H9 (cell line): ENCODE data around the gene BLTP3B. TPM values are rescaled to one million over a fixed set of nuclear protein-coding genes. Genes with fewer than 3 reads are reported as not detected.

Source experiments
- DNase-seq: peaks from one replicate; pipeline ENCODE4 v3.0.0-alpha.2; 2017
- H2AFZ ChIP-seq: one replicate; pipeline ENCODE4 v1.6.1; 2013; ENCODE audit warnings: mild to moderate bottlenecking, low read length, control low read depth, moderate library complexity
- H2AK5ac ChIP-seq: 2 replicates; pipeline ENCODE4 v1.6.1; 2013; ENCODE audit warnings: low read length, control low read depth, mixed read lengths; ENCODE audit not compliant: insufficient read length
- H2BK120ac ChIP-seq: one replicate; pipeline ENCODE4 v1.6.1; 2013; ENCODE audit warnings: low read depth, mild to moderate bottlenecking, low read length, control low read depth, inconsistent platforms; ENCODE audit not compliant: poor library complexity, severe bottlenecking
- H2BK12ac ChIP-seq: 2 replicates; pipeline ENCODE4 v1.6.1; 2013; ENCODE audit warnings: low read length, control low read depth, mixed read lengths, low read depth; ENCODE audit not compliant: insufficient read length
- H2BK15ac ChIP-seq: 2 replicates; pipeline ENCODE4 v1.6.1; 2013; ENCODE audit warnings: low read depth, low read length, control low read depth
- H2BK20ac ChIP-seq: one replicate; pipeline ENCODE4 v1.6.1; 2013; ENCODE audit warnings: low read depth, mild to moderate bottlenecking, low read length, control low read depth, inconsistent platforms; ENCODE audit not compliant: poor library complexity, severe bottlenecking
- H2BK5ac ChIP-seq: 2 replicates; pipeline ENCODE4 v1.6.1; 2013; ENCODE audit warnings: low read length, control low read depth, mixed read lengths; ENCODE audit not compliant: insufficient read length
- H3K14ac ChIP-seq: 2 replicates; pipeline ENCODE4 v1.6.1; 2013; ENCODE audit warnings: low read length, control low read depth; ENCODE audit not compliant: insufficient read depth
- H3K18ac ChIP-seq: 2 replicates; pipeline ENCODE4 v1.6.1; 2013; ENCODE audit warnings: low read depth, mild to moderate bottlenecking, mixed read lengths, low read length, control low read depth; ENCODE audit not compliant: insufficient read length
- H3K23ac ChIP-seq: 2 replicates; pipeline ENCODE4 v1.6.1; 2013; ENCODE audit warnings: low read length, control low read depth, mixed read lengths, low read depth; ENCODE audit not compliant: insufficient read length
- H3K23me2 ChIP-seq: 2 replicates; pipeline ENCODE4 v1.6.1; 2013; ENCODE audit warnings: low read depth, mild to moderate bottlenecking, mixed read lengths, low read length, control low read depth; ENCODE audit not compliant: insufficient read length, poor library complexity, severe bottlenecking
- H3K27ac ChIP-seq: 2 replicates; pipeline ENCODE4 v1.5.1; 2013; ENCODE audit warnings: low read length, control low read depth, mixed read lengths, low read depth; ENCODE audit not compliant: insufficient read length
- H3K27me3 ChIP-seq: 2 replicates; pipeline ENCODE4 v1.6.1; 2013; ENCODE audit warnings: low read length, control low read depth, inconsistent platforms; ENCODE audit not compliant: insufficient read depth
- H3K4ac ChIP-seq: 2 replicates; pipeline ENCODE4 v1.6.1; 2013; ENCODE audit warnings: low read depth, mild to moderate bottlenecking, control low read depth, inconsistent platforms, low read length, moderate library complexity
- H3K4me1 ChIP-seq: 2 replicates; pipeline ENCODE4 v1.6.1; 2013; ENCODE audit warnings: low read length, control low read depth, inconsistent platforms; ENCODE audit not compliant: insufficient read depth
- H3K4me2 ChIP-seq: 2 replicates; pipeline ENCODE4 v1.6.1; 2013; ENCODE audit warnings: low read length, control low read depth, mixed read lengths; ENCODE audit not compliant: insufficient read length, insufficient read depth
- H3K56ac ChIP-seq: 2 replicates; pipeline ENCODE4 v1.6.1; 2013; ENCODE audit warnings: low read depth, mild to moderate bottlenecking, mixed read lengths, low read length, control low read depth; ENCODE audit not compliant: insufficient read length
- H3K79me1 ChIP-seq: 2 replicates; pipeline ENCODE4 v1.6.1; 2013; ENCODE audit warnings: low read depth, mild to moderate bottlenecking, moderate library complexity, low read length, control low read depth, inconsistent platforms; ENCODE audit not compliant: insufficient read depth, poor library complexity, severe bottlenecking
- H3K79me2 ChIP-seq: 2 replicates; pipeline ENCODE4 v1.6.1; 2013; ENCODE audit warnings: low read length, control low read depth, inconsistent platforms; ENCODE audit not compliant: insufficient read depth
- H3K9ac ChIP-seq: 2 replicates; pipeline ENCODE4 v1.6.1; 2013; ENCODE audit warnings: low read length, control low read depth, mixed read lengths; ENCODE audit not compliant: insufficient read length; ENCODE audit errors: extremely low read depth
- H3K9me3 ChIP-seq: one replicate; pipeline ENCODE4 v1.6.1; 2013; ENCODE audit warnings: low read depth, low read length, inconsistent platforms; ENCODE audit not compliant: control insufficient read depth
- H3T11ph ChIP-seq: one replicate; pipeline ENCODE4 v1.6.1; 2013; ENCODE audit warnings: mild to moderate bottlenecking, low read length, control low read depth, inconsistent platforms
- H4K20me1 ChIP-seq: one replicate; pipeline ENCODE4 v1.6.1; 2013; ENCODE audit not compliant: control insufficient read depth, insufficient read length, insufficient read depth
- H4K5ac ChIP-seq: 2 replicates; pipeline ENCODE4 v1.6.1; 2013; ENCODE audit warnings: low read depth, mild to moderate bottlenecking, mixed read lengths, low read length, control low read depth; ENCODE audit not compliant: insufficient read length
- H4K8ac ChIP-seq: replicated peaks from 2 replicates; pipeline ENCODE4 v1.6.1; 2013; ENCODE audit warnings: low read length, control low read depth, mixed read lengths, low read depth; ENCODE audit not compliant: insufficient read length
- H4K91ac ChIP-seq: 2 replicates; pipeline ENCODE4 v1.6.1; 2013; ENCODE audit warnings: low read depth, mild to moderate bottlenecking, moderate library complexity, mixed read lengths, low read length, control low read depth; ENCODE audit not compliant: insufficient read length
- H3K27ac Mint-ChIP-seq, 3 experiments: 2 replicates in 2 of 3; 3 replicates in 1 of 3; pipeline ENCODE4 v1.8.0; 2020 to 2021; ENCODE audit warnings: mixed read lengths in 3 of 3, mild to moderate bottlenecking in 1 of 3, moderate library complexity in 1 of 3
- H3K27me3 Mint-ChIP-seq: 2 replicates; pipeline ENCODE4 v1.8.0; 2021; ENCODE audit warnings: low read depth, mild to moderate bottlenecking, moderate library complexity, mixed read lengths
- H3K36me3 Mint-ChIP-seq, 3 experiments: 2 replicates in 2 of 3; 3 replicates in 1 of 3; pipeline ENCODE4 v1.8.0; 2020 to 2021; ENCODE audit warnings: low read depth in 3 of 3, mixed read lengths in 3 of 3; ENCODE audit not compliant: insufficient read depth in 1 of 3
- H3K4me1 Mint-ChIP-seq, 2 experiments: 2 replicates each; pipeline ENCODE4 v1.8.0; 2020; ENCODE audit warnings: mixed read lengths in 2 of 2
- H3K4me3 Mint-ChIP-seq, 2 experiments: 2 replicates in 1 of 2; 3 replicates in 1 of 2; pipeline ENCODE4 v1.8.0; 2020 to 2021; ENCODE audit warnings: mild to moderate bottlenecking in 2 of 2, mixed read lengths in 2 of 2, moderate library complexity in 1 of 2
- H3K9me3 Mint-ChIP-seq, 2 experiments: 2 replicates in 1 of 2; 3 replicates in 1 of 2; pipeline ENCODE4 v1.8.0; 2020; ENCODE audit warnings: mild to moderate bottlenecking in 2 of 2, mixed read lengths in 2 of 2, moderate library complexity in 1 of 2
- CTCF ChIP-seq: fragments of 200-600 bp; sonication (generic); conservative IDR thresholded peaks from 3 replicates; pipeline ENCODE4 v1.8.0; 2021; ENCODE audit warnings: antibody characterized with exemption, mild to moderate bottlenecking
- WGBS: extraction: QIAGEN DNeasy Blood & Tissue Kit; methylation state at CpG from one replicate; pipeline ENCODE4 v1.1.7; 2013; ENCODE audit warnings: missing lambda C conversion rate, low lambda C conversion rate, mixed read lengths; ENCODE audit not compliant: insufficient read length; ENCODE audit errors: extremely low coverage; 5-methylcytosine and 5-hydroxymethylcytosine counted together
- total RNA-seq: library from RNA; stranded (reverse); gene quantifications from 2 replicates; pipeline ENCODE4 v1.2.1, GENCODE V29; 2021

Gene BLTP3B
- total RNA-seq, 1 experiment from 2014 or later = 20.7 TPM

GRCh38 chr12:100169345-100169744 lies 26.7 kb upstream of the BLTP3B start:
- peaks cover 22 to 25% of the 10 kb centered on the region in 2 experiments for H3K4me1 Mint-ChIP-seq
- no peaks in the 10 kb centered on the region for H3K23me2 ChIP-seq
- H3K27ac Mint-ChIP-seq = no peak overlapping the region
- H3K4me3 Mint-ChIP-seq = no peak overlapping the region
- no peak overlapping the region for H2AFZ ChIP-seq
- no peak overlapping the region for H3K9ac ChIP-seq
- H4K91ac ChIP-seq = no peak overlapping the region
- peaks cover 22 to 45% (median 37%) of the 10 kb centered on the region in 3 experiments for H3K36me3 Mint-ChIP-seq
- no peaks in the 10 kb centered on the region for H3K27me3 Mint-ChIP-seq
- no peaks in the 10 kb centered on the region for H3K4me1 ChIP-seq
- no peak overlapping the region for H4K5ac ChIP-seq
- no peaks in the 10 kb centered on the region for H3K79me1 ChIP-seq
- no peak overlapping the region for H3T11ph ChIP-seq
- no peak for DNase-seq
- no peak overlapping the region for H2BK20ac ChIP-seq
- no peaks in the 10 kb centered on the region; the same call in 1 of the 2 replicates for H3K79me2 ChIP-seq
- no peaks in the 10 kb centered on the region for H3K27me3 ChIP-seq
- no peak overlapping the region for H3K14ac ChIP-seq
- H3K4me2 ChIP-seq = no peak overlapping the region
- no peak overlapping the region for H2AK5ac ChIP-seq
- H3K4ac ChIP-seq = no peak overlapping the region
- no peak overlapping the region for H4K8ac ChIP-seq
- no peak overlapping the region for H2BK15ac ChIP-seq
- peaks cover 2 to 8% of the 10 kb centered on the region in 2 experiments; a peak in 4 of 5 replicates for H3K9me3 Mint-ChIP-seq
- WGBS = no CpG with 5 or more reads among the region's 9 CpGs
- TF ChIP-seq CTCF = no peak
- no peak overlapping the region for H3K56ac ChIP-seq
- no peak overlapping the region for H2BK5ac ChIP-seq
- no peak overlapping the region for H2BK120ac ChIP-seq
- no peak overlapping the region for H3K18ac ChIP-seq
- H3K27ac ChIP-seq = no peak overlapping the region
- no peak overlapping the region for H3K23ac ChIP-seq
- no peak overlapping the region for H2BK12ac ChIP-seq
- H4K20me1 ChIP-seq = no peaks in the 10 kb centered on the region
- no peaks in the 10 kb centered on the region for H3K9me3 ChIP-seq
